Mucosa of rectum (tissue), 2 donors: ENCODE measurements around the gene CKLF.

Source experiments
- H3K27ac ChIP-seq, 2 donors: one replicate each; pipeline ENCODE4 v1.7.0; 2013; ENCODE audit warnings: inconsistent platforms in 2 of 2, low read depth in 2 of 2, low read length in 2 of 2
- H3K27me3 ChIP-seq, 2 donors: one replicate each; pipeline ENCODE4 v1.7.0; 2013; ENCODE audit warnings: low read length in 2 of 2; ENCODE audit not compliant: control insufficient read depth in 2 of 2, insufficient read depth in 2 of 2
- H3K36me3 ChIP-seq, 2 donors: one replicate each; pipeline ENCODE4 v1.7.0; 2013; ENCODE audit warnings: low read length in 2 of 2; ENCODE audit not compliant: control insufficient read depth in 2 of 2, insufficient read depth in 2 of 2
- H3K4me1 ChIP-seq, 2 donors: one replicate each; pipeline ENCODE4 v1.7.0; 2013; ENCODE audit warnings: low read length in 2 of 2, mild to moderate bottlenecking in 1 of 2; ENCODE audit not compliant: control insufficient read depth in 2 of 2, insufficient read depth in 2 of 2
- H3K4me3 ChIP-seq, 2 donors: one replicate each; pipeline ENCODE4 v1.7.0; 2013; ENCODE audit warnings: low read length in 2 of 2
- H3K9ac ChIP-seq, 2 donors: one replicate each; pipeline ENCODE4 v1.7.0; 2013; ENCODE audit warnings: low read length in 2 of 2, low read depth in 1 of 2, mild to moderate bottlenecking in 1 of 2
- H3K9me3 ChIP-seq, 2 donors: one replicate each; pipeline ENCODE4 v1.7.0; 2013; ENCODE audit warnings: low read length in 2 of 2; ENCODE audit not compliant: control insufficient read depth in 2 of 2
- donor health status: healthy.
- donor health status: Normal muscosa, but diverticular disease.

Gene CKLF

DNA sequence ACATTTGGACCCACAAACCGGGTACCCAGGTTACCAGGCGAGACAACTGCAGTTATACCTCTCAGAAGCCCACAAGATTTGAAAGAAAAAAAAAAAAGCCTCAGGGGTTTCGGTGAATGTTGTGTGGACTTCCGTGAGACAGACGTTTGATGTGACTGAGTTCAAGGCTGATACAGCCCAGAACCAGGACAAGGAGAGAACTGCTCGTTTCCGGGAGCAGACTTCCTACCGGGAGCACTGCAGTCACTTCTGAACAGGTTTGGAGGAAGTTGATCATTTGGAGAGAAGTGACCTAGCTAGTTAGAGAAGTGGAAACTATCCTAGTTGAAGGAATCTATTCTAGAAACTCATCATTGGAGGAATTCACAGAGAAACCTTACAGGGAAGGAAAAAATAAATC, 847 bp downstream of the CKLF start:
- no peaks in the 10 kb centered on the region for H3K27me3 ChIP-seq
- H3K9me3 ChIP-seq, result no peaks in the 10 kb centered on the region
- peak overlapping the region; percentile 85 to 93 for H3K9ac ChIP-seq
- peak overlapping the region; percentile 88 to 95 for H3K27ac ChIP-seq
- H3K36me3 ChIP-seq, result no peaks in the 10 kb centered on the region
- peak overlapping the region; percentile 75 to 93 for H3K4me3 ChIP-seq
- H3K4me1 ChIP-seq, result peaks cover 25 to 30% of the 10 kb centered on the region in 2 donors

DNA sequence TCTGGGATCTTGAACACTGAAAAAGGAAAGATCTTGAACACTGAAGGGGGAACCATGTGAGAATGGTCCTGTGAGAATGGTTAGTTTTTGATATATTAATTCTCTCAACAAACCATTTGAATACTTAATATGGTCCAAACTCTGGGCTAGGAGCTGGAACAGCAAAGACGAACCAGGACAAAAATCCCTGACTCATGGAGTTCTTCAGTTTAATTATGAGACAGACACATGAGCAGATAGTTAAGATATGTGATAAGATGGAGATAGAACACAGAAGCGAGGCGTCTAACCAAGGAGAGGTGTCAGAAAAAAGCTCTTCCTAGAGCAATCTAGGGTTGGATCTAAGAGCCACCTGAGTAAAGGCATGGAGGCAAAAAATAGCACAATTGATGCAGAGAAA, 1.6 kb downstream of the CKLF start:
- Histone ChIP-seq H3K27ac (peak overlapping the region in 1 of 2 donors; percentile 88), H3K27me3 (no peaks in the 10 kb centered on the region), H3K9ac (no peak overlapping the region), H3K9me3 (no peaks in the 10 kb centered on the region), H3K4me3 (peak overlapping the region; percentile 75 to 93), H3K36me3 (peaks cover 5% of the 10 kb centered on the region in 2 donors), H3K4me1 (peaks cover 22 to 24% of the 10 kb centered on the region in 2 donors)

DNA sequence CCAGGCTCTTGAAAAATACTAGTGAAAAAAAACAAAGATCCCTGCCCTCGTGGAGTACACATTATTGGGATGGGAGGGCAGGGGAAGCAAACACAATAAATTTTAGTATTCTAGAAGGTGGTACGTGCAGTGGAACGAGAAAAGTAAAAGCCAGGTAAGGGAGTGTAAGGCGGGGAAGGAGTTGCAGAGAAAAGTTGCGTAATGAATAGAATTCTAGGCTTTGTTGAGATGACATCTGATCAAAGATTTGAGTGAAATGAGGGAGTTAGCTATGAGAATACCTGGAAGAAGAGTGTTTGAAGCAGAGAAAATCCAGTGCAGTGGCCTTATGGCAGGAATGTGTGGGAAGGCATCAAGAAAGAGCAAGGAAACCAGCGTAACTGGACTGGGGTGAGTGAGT, 2.1 kb downstream of the CKLF start:
- H3K4me3 ChIP-seq, result peak overlapping the region in 1 of 2 donors; percentile 93
- no peak overlapping the region for H3K27ac ChIP-seq

DNA sequence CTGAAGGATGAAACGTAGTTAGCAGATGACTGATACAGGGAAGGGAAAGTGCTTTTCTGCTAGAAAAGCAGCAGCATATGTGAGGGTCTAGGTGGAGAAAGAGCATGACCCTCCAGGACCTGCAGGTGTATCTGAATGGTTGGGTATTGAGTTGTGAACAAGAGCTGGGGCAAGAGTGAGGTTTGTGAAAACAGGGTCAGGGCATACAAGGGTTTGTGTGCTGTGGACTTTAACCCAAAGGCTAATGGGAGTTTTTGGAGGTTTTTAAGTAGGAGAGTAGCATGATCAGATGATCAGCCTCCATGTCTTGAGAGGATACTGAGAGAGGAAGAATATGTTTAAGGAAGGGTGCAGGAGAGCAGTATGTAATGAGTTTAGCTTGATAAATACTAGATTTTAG, 7.7 kb downstream of the CKLF start:
- Histone ChIP-seq H3K4me3 (no peak overlapping the region), H3K27me3 (no peaks in the 10 kb centered on the region), H3K27ac (no peak overlapping the region), H3K9me3 (no peaks in the 10 kb centered on the region), H3K9ac (no peak overlapping the region), H3K4me1 (peaks cover 2 to 3% of the 10 kb centered on the region in 2 donors), H3K36me3 (peaks cover 22 to 36% of the 10 kb centered on the region in 2 donors)

More for the DNA sequence above, 2.1 kb downstream of the CKLF start:
- peak overlapping the region in 1 of 2 donors; percentile 17 for H3K9ac ChIP-seq
- H3K9me3 ChIP-seq, result no peaks in the 10 kb centered on the region
- no peaks in the 10 kb centered on the region for H3K27me3 ChIP-seq
- H3K36me3 ChIP-seq, result peaks cover 9% of the 10 kb centered on the region in 2 donors
- H3K4me1 ChIP-seq, result peaks cover 19 to 21% of the 10 kb centered on the region in 2 donors

DNA sequence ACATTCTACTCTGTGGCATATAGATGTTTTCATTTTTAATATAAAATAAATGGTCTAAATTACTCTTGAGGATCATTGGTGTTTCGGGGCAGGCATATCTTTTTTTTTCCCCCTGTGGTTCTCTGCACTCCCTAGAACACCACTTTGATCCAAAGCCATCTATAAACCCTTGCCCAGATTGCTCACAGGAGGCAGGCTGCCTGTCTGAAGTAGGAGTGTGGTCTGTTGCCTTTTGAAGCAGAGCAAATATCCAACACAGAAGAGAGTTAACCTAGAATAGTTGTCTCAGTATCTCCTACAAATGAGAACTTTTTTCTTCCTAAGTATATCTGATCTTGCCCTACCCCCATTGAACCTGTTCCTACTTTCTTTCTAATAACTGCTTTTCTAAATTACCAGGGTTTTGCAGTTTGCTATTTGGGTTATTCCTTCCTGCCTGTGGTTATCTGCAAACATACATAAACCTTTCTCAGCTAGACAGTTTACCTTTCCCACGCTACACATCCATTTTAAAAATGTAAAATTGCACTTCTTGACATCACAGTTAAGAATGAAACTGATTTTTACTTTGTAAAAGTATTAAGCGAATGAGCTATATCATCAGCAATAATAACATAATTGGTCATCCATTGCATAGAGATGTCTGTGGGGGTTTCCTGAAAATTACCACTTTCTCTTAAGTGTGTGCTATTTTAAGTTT, 9.2 kb downstream of the CKLF start:
- Histone ChIP-seq H3K36me3 (peaks cover 26 to 38% of the 10 kb centered on the region in 2 donors), H3K9me3 (no peaks in the 10 kb centered on the region), H3K4me1 (peaks cover 2 to 3% of the 10 kb centered on the region in 2 donors), H3K9ac (peak overlapping the region in 1 of 2 donors; percentile 9), H3K4me3 (no peak overlapping the region), H3K27me3 (no peaks in the 10 kb centered on the region), H3K27ac (no peak overlapping the region)

DNA sequence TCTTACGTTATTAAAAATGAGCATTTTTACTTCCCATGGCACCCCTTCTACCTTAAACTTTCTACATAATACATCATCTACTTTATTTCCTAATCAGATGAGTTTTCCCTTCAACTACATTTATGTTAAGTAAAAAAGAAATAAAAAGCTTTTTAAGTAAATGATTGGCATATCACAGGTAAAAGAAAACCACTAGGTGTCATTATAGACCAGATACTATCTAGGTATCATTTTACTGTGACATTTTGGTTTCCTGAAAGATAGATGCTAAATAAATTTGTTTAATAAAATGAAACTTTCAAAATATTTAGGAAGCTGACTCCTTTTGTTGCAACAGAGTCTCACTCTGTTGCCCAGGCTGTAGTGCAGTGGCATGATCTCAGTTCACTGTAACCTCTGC, 10.0 kb downstream of the CKLF start:
- Histone ChIP-seq H3K4me1 (peaks cover 2 to 3% of the 10 kb centered on the region in 2 donors), H3K36me3 (peaks cover 29 to 41% of the 10 kb centered on the region in 2 donors), H3K27me3 (no peaks in the 10 kb centered on the region), H3K27ac (no peak overlapping the region), H3K4me3 (no peak overlapping the region), H3K9ac (no peak overlapping the region), H3K9me3 (no peaks in the 10 kb centered on the region)

DNA sequence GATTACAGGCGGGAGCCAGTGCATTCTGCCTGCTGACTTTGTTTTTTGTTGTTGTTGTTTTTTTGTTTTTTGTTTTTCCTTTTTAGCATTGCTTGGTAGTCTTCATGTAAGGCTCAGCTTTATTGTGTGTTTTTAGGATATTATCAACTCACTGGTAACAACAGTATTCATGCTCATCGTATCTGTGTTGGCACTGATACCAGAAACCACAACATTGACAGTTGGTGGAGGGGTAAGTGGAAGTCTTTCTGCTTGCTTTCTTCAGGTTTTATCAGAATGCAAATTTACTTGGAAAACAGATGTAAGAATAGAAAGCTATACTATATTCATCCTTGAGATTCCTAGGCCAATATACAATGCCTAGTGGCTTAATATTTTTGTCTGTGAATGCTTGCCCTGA, 10.6 kb downstream of the CKLF start:
- Histone ChIP-seq H3K4me3 (no peak overlapping the region), H3K9ac (no peak overlapping the region), H3K36me3 (peaks cover 29 to 41% of the 10 kb centered on the region in 2 donors), H3K9me3 (no peaks in the 10 kb centered on the region), H3K4me1 (peaks cover 2 to 3% of the 10 kb centered on the region in 2 donors), H3K27me3 (no peaks in the 10 kb centered on the region), H3K27ac (no peak overlapping the region)

DNA sequence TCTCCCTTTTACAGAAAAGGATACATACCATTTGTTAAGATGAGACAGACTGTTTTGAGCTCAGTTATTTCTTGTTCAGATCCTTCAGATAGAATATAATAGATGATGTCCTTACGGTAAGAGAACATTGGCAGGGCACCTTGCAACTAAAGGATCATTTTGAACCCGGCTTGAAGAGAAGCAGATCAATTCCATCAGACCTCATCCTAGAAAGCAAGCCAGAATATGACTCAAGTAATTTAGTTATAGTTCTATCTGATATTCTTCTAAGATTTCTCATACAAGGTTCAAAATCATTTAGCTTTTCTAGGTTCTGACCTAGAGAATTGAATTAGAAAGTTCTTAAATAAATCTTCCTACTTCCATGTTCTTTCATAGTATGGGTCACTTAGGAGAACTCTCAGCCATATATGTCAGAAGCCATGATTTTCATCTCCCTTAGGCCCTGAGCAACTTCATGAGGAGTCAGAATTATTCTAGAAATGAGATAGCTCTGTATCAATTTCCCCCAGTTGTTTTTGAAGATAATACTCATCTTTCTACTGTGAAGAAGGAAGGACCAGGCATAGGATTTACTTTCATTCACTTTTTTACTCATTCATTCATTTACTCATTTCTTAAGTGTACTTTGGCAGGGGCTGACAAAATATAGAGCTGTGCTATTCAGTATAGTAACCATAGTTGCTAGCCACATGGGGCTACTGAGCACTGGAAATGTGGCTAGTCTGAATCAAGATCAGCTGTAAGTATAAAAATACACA, 11.4 kb downstream of the CKLF start:
- H3K4me1 ChIP-seq, result peaks cover 2 to 3% of the 10 kb centered on the region in 2 donors
- no peak overlapping the region for H3K9ac ChIP-seq
- no peaks in the 10 kb centered on the region for H3K27me3 ChIP-seq
- peaks cover 27 to 39% of the 10 kb centered on the region in 2 donors for H3K36me3 ChIP-seq
- no peak overlapping the region for H3K27ac ChIP-seq
- no peaks in the 10 kb centered on the region for H3K9me3 ChIP-seq
- H3K4me3 ChIP-seq, result no peak overlapping the region

DNA sequence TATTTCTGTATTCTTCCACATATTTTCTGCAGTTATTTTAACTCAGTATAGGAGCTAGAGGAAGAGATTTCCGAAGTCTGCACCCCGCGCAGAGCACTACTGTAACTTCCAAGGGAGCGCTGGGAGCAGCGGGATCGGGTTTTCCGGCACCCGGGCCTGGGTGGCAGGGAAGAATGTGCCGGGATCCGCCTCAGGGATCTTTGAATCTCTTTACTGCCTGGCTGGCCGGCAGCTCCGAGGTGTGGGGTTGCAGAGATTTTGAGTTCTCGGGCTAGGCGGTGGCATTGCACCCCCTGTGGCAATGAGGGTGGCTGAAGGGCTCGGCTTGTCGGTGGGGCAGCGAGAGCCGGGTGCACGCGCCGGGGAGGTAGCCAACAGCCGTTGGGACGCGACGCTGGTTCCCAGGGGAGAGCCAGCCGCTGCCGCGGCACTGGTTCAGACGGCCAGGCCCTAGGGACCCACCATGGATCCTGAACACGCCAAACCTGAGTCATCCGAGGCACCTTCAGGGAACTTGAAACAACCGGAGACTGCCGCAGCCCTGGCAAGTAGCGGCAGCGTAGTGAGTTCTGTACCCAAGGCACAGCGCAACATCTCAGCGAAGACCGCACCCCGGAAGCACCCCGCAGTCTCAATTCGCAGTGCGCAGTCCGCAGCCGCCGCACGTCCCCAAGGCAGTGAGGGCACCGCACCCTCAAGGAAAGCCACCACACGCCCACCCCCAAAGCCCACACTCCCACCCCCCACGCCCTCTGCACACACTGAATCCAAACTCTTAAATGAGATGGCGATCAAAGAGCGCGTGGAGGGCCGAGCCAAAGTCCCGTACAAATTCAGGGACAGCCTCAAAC, 13.9 kb downstream of the CKLF start, which contains the start of gene CMTM1:
Gene CMTM1 (plus strand): TSS at position 389 of the 851 bp plus-strand sequence. CDS start 75 bp downstream, at position 464.
- Histone ChIP-seq H3K9ac (no peak within 1 kb of the TSS), H3K4me1 (peaks cover 3 to 5% of the 10 kb centered on the region in 2 donors), H3K4me3 (no peak within 1 kb of the TSS), H3K9me3 (no peaks in the 10 kb centered on the region), H3K27ac (no peak within 1 kb of the TSS), H3K27me3 (no peaks in the 10 kb centered on the region), H3K36me3 (peaks cover 13 to 19% of the 10 kb centered on the region in 2 donors)
